Measurements from ENCODE around the gene MUSK.

- TF ChIP-seq, protein P1, sequence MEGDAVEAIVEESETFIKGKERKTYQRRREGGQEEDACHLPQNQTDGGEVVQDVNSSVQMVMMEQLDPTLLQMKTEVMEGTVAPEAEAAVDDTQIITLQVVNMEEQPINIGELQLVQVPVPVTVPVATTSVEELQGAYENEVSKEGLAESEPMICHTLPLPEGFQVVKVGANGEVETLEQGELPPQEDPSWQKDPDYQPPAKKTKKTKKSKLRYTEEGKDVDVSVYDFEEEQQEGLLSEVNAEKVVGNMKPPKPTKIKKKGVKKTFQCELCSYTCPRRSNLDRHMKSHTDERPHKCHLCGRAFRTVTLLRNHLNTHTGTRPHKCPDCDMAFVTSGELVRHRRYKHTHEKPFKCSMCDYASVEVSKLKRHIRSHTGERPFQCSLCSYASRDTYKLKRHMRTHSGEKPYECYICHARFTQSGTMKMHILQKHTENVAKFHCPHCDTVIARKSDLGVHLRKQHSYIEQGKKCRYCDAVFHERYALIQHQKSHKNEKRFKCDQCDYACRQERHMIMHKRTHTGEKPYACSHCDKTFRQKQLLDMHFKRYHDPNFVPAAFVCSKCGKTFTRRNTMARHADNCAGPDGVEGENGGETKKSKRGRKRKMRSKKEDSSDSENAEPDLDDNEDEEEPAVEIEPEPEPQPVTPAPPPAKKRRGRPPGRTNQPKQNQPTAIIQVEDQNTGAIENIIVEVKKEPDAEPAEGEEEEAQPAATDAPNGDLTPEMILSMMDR (IDR thresholded peaks at IDR 0.05; ENCODE audit: extremely low read depth in 1 of 2, insufficient read depth in 1 of 2, low read depth in 1 of 2, low read length in 2 of 2), result no peak
- TF ChIP-seq POLR2A (IDR thresholded peaks at IDR 0.05; ENCODE audit: low read depth, low read length), result no peak
These were observed 19.9 kb upstream of the MUSK start for GRCh38 chr9:110648696-110649095.

All from endothelial cell of umbilical vein (primary cell).